PFSK-1 (cell line): ENCODE data around the gene KRTAP3-2.
"Not testable (repeated sequence)": the region's sequence is repeated elsewhere in the genome, so short reads cannot be mapped to it uniquely, and the experiment has no call there.

Experiments used
- FOXP2 ChIP-seq: optimal IDR thresholded peaks from 2 replicates; pipeline ENCODE3; 2011; ENCODE audit warnings: borderline replicate concordance, control low read depth, inconsistent platforms; ENCODE audit not compliant: insufficient read depth; ENCODE audit errors: extremely low read length, extremely low read depth
- POLR2AphosphoS5 ChIP-seq: IDR thresholded peaks from 2 replicates; pipeline ENCODE4 v1.6.1; 2012; ENCODE audit warnings: low read depth, mild to moderate bottlenecking, control low read depth, low read length, moderate library complexity
- SIN3A ChIP-seq: IDR thresholded peaks from 2 replicates; pipeline ENCODE4 v1.6.1; 2012; ENCODE audit warnings: mild to moderate bottlenecking, low read length, moderate library complexity, borderline replicate concordance; ENCODE audit not compliant: insufficient read depth
- TAF1 ChIP-seq: IDR thresholded peaks from 2 replicates; pipeline ENCODE4 v1.6.1; 2012; ENCODE audit warnings: low read length, control low read depth, borderline replicate concordance; ENCODE audit not compliant: insufficient read depth
- TF ChIP-seq, protein P1 (sequence below), 2 experiments: IDR thresholded peaks; 2 replicates each; pipeline versions ENCODE4 v1.6.1 to v1.8.0; 2011 to 2012; ENCODE audit warnings: low read depth in 2 of 2, low read length in 2 of 2, control low read depth in 1 of 2, inconsistent platforms in 1 of 2, mild to moderate bottlenecking in 1 of 2, moderate library complexity in 1 of 2; ENCODE audit not compliant: insufficient read depth in 1 of 2

Gene KRTAP3-2

GRCh38 chr17:41040783-41041571 lies 41.3 kb upstream of the KRTAP3-2 start, which contains the start of gene KRTAP1-1:
Gene KRTAP1-1, minus strand, starts transcription at chr17:41041450. Its CDS starts 53 bp downstream, at chr17:41041397.
- not testable (repeated sequence) for TF ChIP-seq FOXP2, POLR2AphosphoS5
- TF ChIP-seq, protein P1, sequence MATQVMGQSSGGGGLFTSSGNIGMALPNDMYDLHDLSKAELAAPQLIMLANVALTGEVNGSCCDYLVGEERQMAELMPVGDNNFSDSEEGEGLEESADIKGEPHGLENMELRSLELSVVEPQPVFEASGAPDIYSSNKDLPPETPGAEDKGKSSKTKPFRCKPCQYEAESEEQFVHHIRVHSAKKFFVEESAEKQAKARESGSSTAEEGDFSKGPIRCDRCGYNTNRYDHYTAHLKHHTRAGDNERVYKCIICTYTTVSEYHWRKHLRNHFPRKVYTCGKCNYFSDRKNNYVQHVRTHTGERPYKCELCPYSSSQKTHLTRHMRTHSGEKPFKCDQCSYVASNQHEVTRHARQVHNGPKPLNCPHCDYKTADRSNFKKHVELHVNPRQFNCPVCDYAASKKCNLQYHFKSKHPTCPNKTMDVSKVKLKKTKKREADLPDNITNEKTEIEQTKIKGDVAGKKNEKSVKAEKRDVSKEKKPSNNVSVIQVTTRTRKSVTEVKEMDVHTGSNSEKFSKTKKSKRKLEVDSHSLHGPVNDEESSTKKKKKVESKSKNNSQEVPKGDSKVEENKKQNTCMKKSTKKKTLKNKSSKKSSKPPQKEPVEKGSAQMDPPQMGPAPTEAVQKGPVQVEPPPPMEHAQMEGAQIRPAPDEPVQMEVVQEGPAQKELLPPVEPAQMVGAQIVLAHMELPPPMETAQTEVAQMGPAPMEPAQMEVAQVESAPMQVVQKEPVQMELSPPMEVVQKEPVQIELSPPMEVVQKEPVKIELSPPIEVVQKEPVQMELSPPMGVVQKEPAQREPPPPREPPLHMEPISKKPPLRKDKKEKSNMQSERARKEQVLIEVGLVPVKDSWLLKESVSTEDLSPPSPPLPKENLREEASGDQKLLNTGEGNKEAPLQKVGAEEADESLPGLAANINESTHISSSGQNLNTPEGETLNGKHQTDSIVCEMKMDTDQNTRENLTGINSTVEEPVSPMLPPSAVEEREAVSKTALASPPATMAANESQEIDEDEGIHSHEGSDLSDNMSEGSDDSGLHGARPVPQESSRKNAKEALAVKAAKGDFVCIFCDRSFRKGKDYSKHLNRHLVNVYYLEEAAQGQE (IDR thresholded peaks at IDR 0.05; ENCODE audit: insufficient read depth in 1 of 2, low read depth in 2 of 2, low read length in 2 of 2) = not testable (repeated sequence)

DNA sequence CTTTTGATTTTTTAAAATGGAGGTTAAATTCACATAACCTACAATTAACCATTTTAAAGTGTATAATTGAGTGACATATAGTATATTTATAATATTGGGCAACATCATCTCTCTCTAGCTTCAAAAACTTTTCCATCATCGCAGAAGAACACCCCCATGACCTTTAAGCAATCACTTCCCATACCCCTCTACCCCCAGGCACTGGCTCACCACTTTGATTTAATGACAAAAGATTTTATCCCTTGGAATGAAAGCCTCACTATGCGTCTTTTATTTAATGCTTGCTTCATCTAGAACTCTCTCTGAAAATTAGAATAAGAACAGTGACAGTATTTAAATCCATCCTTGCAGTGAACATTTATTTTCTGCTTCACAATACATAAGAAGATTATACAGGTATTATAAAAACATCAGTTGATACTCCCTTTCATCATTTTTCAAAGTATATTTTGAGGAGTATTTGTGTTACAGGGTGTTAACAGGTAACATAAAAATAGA lies 38.2 kb upstream of the KRTAP3-2 start:
- TF ChIP-seq SIN3A (no peak), TAF1 (no peak), POLR2AphosphoS5 (no peak), FOXP2 (no peak)
- TF ChIP-seq, protein P1 (IDR thresholded peaks at IDR 0.05; ENCODE audit: insufficient read depth in 1 of 2, low read depth in 2 of 2, low read length in 2 of 2) = no peak

- not testable (repeated sequence) for TF ChIP-seq SIN3A, POLR2AphosphoS5, FOXP2
These were observed 34.7 kb upstream of the KRTAP3-2 start, which contains the start of gene KRTAP1-3 for GRCh38 chr17:41034346-41034935. Gene KRTAP1-3, minus strand, starts transcription at chr17:41034874. Its CDS starts 53 bp downstream, at chr17:41034821.

GRCh38 chr17:41029633-41030245 lies 30.0 kb upstream of the KRTAP3-2 start, which contains the start of gene KRTAP1-4:
Gene KRTAP1-4, minus strand, starts transcription at chr17:41030195. Its CDS starts 117 bp downstream, at chr17:41030078.
- TF ChIP-seq, protein P1 (IDR thresholded peaks at IDR 0.05; ENCODE audit: insufficient read depth in 1 of 2, low read depth in 2 of 2, low read length in 2 of 2) = no peak
- no peak for TF ChIP-seq SIN3A
- TF ChIP-seq POLR2AphosphoS5 = no peak
- TF ChIP-seq TAF1 = no peak
- no peak for TF ChIP-seq FOXP2

- TF ChIP-seq POLR2AphosphoS5 (no peak), SIN3A (no peak), FOXP2 (no peak), TAF1 (no peak)
- TF ChIP-seq, protein P1 (IDR thresholded peaks at IDR 0.05; ENCODE audit: insufficient read depth in 1 of 2, low read depth in 2 of 2, low read length in 2 of 2) = no peak
These were observed 27.2 kb upstream of the KRTAP3-2 start, which contains the start of gene KRTAP1-5 for GRCh38 chr17:41026715-41027471. Gene KRTAP1-5, minus strand, starts transcription at chr17:41027208. Its CDS starts 53 bp downstream, at chr17:41027155.
